Measurements from ENCODE around the gene MALAT1. TPM values are rescaled to one million over a fixed set of nuclear protein-coding genes. Genes with fewer than 3 reads are reported as not detected.

MALAT1 gene
- total RNA-seq, 3 donors from 2014 or later (not counting 1 experiment from before 2014, with no cell fraction given): 32,911 to 36,726 (median 33,502) TPM

GRCh38 chr11:65548395-65548794 is 49.5 kb downstream of the MALAT1 start:
- intact Hi-C loops (cut with micrococcal nuclease): loop anchor here (10.0 kb wide), 1 partner anchor 436 kb away; no protein-coding TSS in a partner anchor
- Histone ChIP-seq H3K36me3 (ENCODE audit: control insufficient read depth, insufficient read depth, low read length) (peaks cover 10% of the 10 kb centered on the region), H3K9me3 (ENCODE audit: control insufficient read depth, insufficient read depth, low read length) (no peaks in the 10 kb centered on the region), H3K4me1 (ENCODE audit: control insufficient read depth, insufficient read depth, low read length) (peaks cover 50% of the 10 kb centered on the region), H3K27me3 (ENCODE audit: control insufficient read depth, insufficient read depth, low read length) (no peaks in the 10 kb centered on the region), H3K27ac (ENCODE audit: low read length) (no peak overlapping the region), H3K4me3 (ENCODE audit: low read length) (no peak overlapping the region)
- Mint-ChIP-seq H3K4me3 (peak overlapping the region; percentile 47), H3K4me1 (peaks cover 33 to 65% of the 10 kb centered on the region in 2 donors), H3K36me3 (no peaks in the 10 kb centered on the region), H3K27ac (peak overlapping the region in 1 of 2 donors; percentile 65), H3K27me3 (ENCODE audit: low read depth in 2 of 2) (no peaks in the 10 kb centered on the region), H3K9me3 (no peaks in the 10 kb centered on the region)
- 82% methylated on average over 3 of the region's 3 CpGs for WGBS (ENCODE audit: insufficient coverage)
- no peak for TF ChIP-seq CTCF (IDR thresholded peaks at IDR 0.05)
- ATAC-seq (no peak), DNase-seq (no peak)

- peaks cover 33 to 61% of the 10 kb centered on the region in 2 donors for H3K4me1 Mint-ChIP-seq
Measured at GRCh38 chr11:65549096-65549495, 50.3 kb downstream of the MALAT1 start.

GRCh38 chr11:65551572-65552387 is 52.9 kb downstream of the MALAT1 start:
- TF ChIP-seq CTCF (IDR thresholded peaks at IDR 0.05): peak; percentile 20
- peaks cover 10% of the 10 kb centered on the region for H3K36me3 ChIP-seq (ENCODE audit: control insufficient read depth, insufficient read depth, low read length)
- Mint-ChIP-seq H3K9me3 (no peaks in the 10 kb centered on the region), H3K36me3 (no peaks in the 10 kb centered on the region), H3K27me3 (ENCODE audit: low read depth in 2 of 2) (no peaks in the 10 kb centered on the region), H3K27ac (peak overlapping the region; percentile 60 to 64), H3K4me1 (peaks cover 46 to 63% of the 10 kb centered on the region in 2 donors), H3K4me3 (peak overlapping the region; percentile 28)
- H3K27me3 ChIP-seq (ENCODE audit: control insufficient read depth, insufficient read depth, low read length): no peaks in the 10 kb centered on the region
- ATAC-seq: peak; percentile 44 to 64 (median 50)
- DNase-seq: peak; percentile 52 to 80
- intact Hi-C loops (cut with micrococcal nuclease): no loop called here
- no peak overlapping the region for H3K4me3 ChIP-seq (ENCODE audit: low read length)
- H3K27ac ChIP-seq (ENCODE audit: low read length): no peak overlapping the region
- WGBS (ENCODE audit: insufficient coverage): 53% methylated on average over 17 of the region's 17 CpGs
- no peaks in the 10 kb centered on the region for H3K9me3 ChIP-seq (ENCODE audit: control insufficient read depth, insufficient read depth, low read length)
- peaks cover 73% of the 10 kb centered on the region for H3K4me1 ChIP-seq (ENCODE audit: control insufficient read depth, insufficient read depth, low read length)

More at GRCh38 chr11:65549096-65549495, 50.3 kb downstream of the MALAT1 start:
- WGBS (ENCODE audit: insufficient coverage): 94% methylated on average over 3 of the region's 3 CpGs
- peak overlapping the region in 1 of 2 donors; percentile 65 for H3K27ac Mint-ChIP-seq
- Histone ChIP-seq H3K4me1 (ENCODE audit: control insufficient read depth, insufficient read depth, low read length) (peaks cover 57% of the 10 kb centered on the region), H3K36me3 (ENCODE audit: control insufficient read depth, insufficient read depth, low read length) (peaks cover 10% of the 10 kb centered on the region), H3K27me3 (ENCODE audit: control insufficient read depth, insufficient read depth, low read length) (no peaks in the 10 kb centered on the region), H3K9me3 (ENCODE audit: control insufficient read depth, insufficient read depth, low read length) (no peaks in the 10 kb centered on the region), H3K4me3 (ENCODE audit: low read length) (no peak overlapping the region), H3K27ac (ENCODE audit: low read length) (no peak overlapping the region)
- H3K27me3 Mint-ChIP-seq (ENCODE audit: low read depth in 2 of 2): no peaks in the 10 kb centered on the region
- no peak for ATAC-seq
- no peak for TF ChIP-seq CTCF (IDR thresholded peaks at IDR 0.05)
- no peaks in the 10 kb centered on the region for H3K9me3 Mint-ChIP-seq
- DNase-seq: no peak
- peak overlapping the region; percentile 37 for H3K4me3 Mint-ChIP-seq
- H3K36me3 Mint-ChIP-seq: no peaks in the 10 kb centered on the region
- intact Hi-C loops (cut with micrococcal nuclease): loop anchor here (10.0 kb wide), 1 partner anchor 436 kb away; no protein-coding TSS in a partner anchor

Measured in natural killer cell (primary cell).